HG03460 (cell line): ENCODE data around the gene P2RX6.
"Not testable (repeated sequence)": the region's sequence is repeated elsewhere in the genome, so short reads cannot be mapped to it uniquely, and the experiment has no call there.

Experiments
- ATAC-seq: cut with Tn5 transposase; IDR thresholded peaks from one replicate; pipeline ENCODE4 v1.9.1; 2021; ENCODE audit not compliant: unreplicated experiment

P2RX6 gene

DNA sequence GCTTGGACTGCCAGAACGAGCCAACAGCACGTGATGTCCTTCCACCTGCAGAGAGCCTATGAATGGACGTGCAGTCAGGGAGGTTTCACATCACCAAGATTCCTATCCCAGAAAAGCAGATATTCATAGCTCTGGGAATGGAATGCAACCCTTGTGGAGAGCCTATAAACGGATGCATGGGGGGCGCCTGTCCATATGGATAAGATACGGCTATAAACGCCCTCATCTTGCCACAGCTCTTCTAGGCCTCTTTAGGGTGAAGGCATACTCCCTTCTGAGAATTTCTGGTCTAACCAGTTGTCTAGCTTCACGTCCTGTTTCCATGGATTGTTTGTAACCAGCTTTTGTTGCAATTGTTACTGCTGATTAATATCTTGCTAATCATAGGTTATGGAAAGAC is 56.8 kb downstream of the P2RX6 start:
- not testable (repeated sequence) for ATAC-seq

DNA sequence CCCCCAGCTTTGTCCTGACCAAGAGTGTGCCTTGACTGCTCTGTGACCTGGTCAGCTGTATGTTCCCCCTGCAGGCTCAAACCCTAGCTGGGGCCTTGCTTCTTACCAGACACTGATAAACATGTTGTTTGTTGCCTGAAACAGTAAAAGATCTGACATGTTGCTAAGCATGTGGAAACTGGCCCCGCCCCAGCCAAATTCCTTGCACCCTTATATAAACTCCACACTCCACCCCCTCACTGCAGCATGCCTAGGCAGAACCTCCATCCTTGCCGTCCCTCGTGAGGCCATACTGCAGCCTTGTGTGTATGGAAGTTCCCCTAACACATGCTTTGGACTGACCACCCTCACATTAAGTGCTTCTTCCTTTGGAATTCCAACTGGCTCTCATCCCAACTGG is 58.1 kb downstream of the P2RX6 start:
- ATAC-seq, result no peak

DNA sequence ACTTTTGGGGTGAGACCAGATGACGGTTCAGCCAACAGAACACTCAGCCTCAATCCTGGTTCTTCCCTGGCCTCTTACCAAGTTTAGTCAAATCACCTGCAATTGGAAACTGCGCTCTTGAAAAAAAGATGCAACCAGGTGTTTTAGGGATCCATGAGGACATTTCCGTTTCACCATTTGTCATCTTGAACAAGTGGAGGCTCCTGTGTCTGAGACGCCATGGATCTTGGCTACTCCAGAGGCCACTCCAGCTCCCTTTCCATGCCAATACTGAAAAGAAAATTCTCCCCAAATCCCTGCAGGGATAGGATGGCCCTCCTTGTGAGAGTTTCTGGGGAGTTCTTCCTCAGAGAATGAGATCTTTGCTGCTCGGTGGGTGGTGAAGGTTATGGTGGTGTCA is 58.5 kb downstream of the P2RX6 start:
- no peak for ATAC-seq

DNA sequence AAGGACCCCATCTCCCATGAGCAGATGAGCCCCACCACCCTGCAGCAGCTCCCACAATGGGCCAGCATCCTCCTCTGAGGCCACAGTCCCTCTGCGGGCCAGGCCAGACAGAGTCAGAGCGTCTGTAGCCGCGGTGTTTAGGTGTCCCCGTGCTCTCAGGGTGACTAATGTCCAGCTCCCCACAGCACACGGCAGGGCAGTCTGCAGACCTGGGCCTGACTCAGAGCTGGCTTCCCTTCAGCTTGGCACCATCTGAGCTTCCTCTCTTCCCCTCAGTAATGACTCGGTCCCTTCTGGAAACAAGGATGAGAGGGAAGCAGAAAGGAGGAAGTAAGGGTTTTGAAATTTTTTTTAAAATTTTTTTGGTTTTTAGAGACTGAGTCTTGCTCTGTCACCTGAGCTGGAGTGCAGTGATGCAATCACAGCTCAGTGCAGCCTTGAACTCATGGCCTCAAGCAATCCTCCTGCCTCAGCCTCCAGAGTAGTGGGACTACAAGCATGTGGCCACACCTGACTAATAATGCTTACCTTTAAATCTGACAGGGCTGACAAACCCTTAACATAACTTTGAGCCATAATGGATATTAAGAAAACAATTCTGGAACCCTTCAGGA is 59.2 kb downstream of the P2RX6 start:
- no peak for ATAC-seq

DNA sequence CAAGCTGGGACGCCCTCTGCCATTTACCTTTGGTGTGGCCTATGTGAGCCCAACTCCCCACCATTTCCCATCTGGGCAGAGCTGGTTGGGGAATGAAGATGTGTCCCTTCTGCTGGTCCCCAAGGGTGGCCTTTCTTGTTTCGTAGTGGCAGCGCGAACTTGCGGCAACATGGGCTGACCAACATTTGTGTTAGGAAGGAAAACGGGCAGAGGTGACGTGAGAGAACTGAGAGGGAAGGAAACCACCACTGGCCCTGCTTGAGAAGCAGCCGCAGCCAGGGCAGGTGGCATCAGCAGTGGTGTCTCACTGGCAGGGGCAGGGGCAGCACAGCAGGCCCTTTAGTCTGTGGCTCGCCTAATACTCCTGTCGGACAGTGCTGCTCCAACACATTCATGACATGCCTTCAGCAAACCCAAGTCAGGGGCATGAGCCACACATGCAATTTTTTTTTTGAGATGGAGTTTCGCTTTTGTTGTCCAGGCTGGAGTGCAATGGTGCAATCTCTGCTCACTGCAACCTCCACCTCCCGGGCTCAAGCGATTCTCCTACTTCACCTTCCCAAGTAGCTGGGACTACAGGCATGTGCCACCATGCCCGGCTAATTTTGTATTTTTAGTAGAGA is 60.7 kb downstream of the P2RX6 start:
- no peak for ATAC-seq

DNA sequence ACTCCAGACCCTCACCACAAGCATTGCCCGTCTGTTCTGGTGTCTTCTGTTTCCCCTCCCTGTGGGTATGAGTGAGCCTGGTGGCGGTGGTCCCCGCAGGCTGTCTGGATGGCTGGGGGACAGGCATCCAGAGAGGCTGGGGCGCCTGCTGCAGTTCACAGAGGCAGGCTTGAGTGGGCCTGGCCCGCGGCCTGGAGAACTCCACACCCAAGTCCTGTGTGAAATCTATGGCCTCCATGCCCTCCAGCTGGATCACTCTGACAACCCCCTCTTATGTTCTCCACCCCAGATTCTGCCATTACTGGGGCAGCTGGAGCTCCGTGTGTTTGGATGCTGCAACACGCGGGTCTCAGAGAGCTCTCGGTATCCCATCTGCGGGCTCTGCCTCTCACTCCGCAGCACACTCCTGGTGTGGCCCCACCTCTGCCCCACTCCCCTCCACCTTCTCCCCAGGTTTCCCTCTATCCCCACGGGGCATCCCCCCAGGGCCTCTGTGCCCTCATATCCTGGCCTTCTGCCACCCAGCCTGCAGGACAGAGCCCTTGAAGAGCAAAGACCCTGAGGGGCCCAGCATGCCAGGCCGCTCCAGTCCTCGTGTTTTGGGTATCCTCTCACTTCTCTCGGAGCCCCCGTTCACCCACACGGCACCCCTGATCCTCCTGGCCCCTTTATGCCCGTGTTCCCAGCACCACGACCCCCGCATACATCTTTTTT is 62.1 kb downstream of the P2RX6 start:
- no peak for ATAC-seq
